Ovary (tissue), 3 donors: ENCODE results near the gene SDCCAG8.
"Not testable (repeated sequence)": the region's sequence is repeated elsewhere in the genome, so short reads cannot be mapped to it uniquely, and the experiment has no call there.

Source experiments
- CTCF ChIP-seq, 3 donors: fragments of 450-650 bp in 2 of 3; fragments of 200-600 bp in 1 of 3; IDR thresholded peaks; one replicate each; pipeline versions ENCODE4 v1.5.1 to v1.8.0; 2016 to 2022; ENCODE audit warnings: antibody characterized with exemption in 3 of 3, mild to moderate bottlenecking in 1 of 3
- EP300 ChIP-seq: sonication (generic); formaldehyde crosslinking; IDR thresholded peaks from one replicate; pipeline ENCODE4 v1.6.1; 2017; ENCODE audit warnings: antibody characterized with exemption
- POLR2A ChIP-seq: fragments of 450-650 bp; IDR thresholded peaks from one replicate; pipeline ENCODE4 v1.6.1; 2017; ENCODE audit warnings: antibody characterized with exemption, mild to moderate bottlenecking, moderate library complexity
- donor health status: DM: no; HTN: no; CAD: no.

DNA sequence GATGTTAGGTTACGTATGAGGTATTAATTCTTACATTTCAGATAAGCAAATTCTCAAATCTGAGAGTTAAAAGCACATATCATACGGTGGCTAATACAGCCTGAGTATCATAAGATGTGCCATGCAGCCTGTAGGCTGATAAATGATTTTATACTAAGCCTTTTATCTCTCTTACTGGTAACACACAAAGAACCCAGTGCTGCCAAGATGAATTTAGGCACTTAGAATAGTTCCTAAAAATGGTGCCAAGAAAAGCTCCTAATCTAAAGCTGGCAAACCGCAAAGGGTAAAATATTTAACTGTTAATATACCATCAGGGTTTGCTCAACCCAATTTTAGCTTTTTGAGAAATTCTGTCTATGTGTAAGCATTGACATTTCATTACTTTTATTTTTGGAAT, 43.9 kb upstream of the SDCCAG8 start:
- TF ChIP-seq CTCF (IDR thresholded peaks at IDR 0.05); POLR2A; EP300: not testable (repeated sequence)
